OCI-LY1 (cell line): ENCODE data around the gene SLTM.
"Not testable (repeated sequence)": the region's sequence is repeated elsewhere in the genome, so short reads cannot be mapped to it uniquely, and the experiment has no call there.

Experiments
- H2AFZ ChIP-seq: fragments of 200-600 bp; sonication (generic), shearing (Covaris generic); 2 replicates; pipeline ENCODE4 v1.6.0; 2014; ENCODE audit warnings: antibody characterized with exemption, mild to moderate bottlenecking, low read length
- H3F3A ChIP-seq: fragments of 200-600 bp; sonication (generic), shearing (Covaris generic); 2 replicates; pipeline ENCODE4 v1.6.0; 2014; ENCODE audit warnings: mild to moderate bottlenecking, antibody characterized with exemption, low read length, moderate library complexity; ENCODE audit not compliant: insufficient read depth
- H3K27ac ChIP-seq: fragments of 200-600 bp; sonication (generic); 2 replicates; pipeline ENCODE4 v1.5.1; 2014; ENCODE audit warnings: low read length, mixed run types, mild to moderate bottlenecking, low read depth; ENCODE audit not compliant: poor library complexity, severe bottlenecking
- H3K27me3 ChIP-seq: fragments of 200-600 bp; sonication (generic); 2 replicates; pipeline ENCODE4 v1.6.0; 2014; ENCODE audit warnings: antibody characterized with exemption, mild to moderate bottlenecking, low read length, moderate library complexity; ENCODE audit not compliant: insufficient read depth
- H3K36me3 ChIP-seq: fragments of 200-600 bp; sonication (generic); 2 replicates; pipeline ENCODE4 v1.6.1; 2014; ENCODE audit warnings: mild to moderate bottlenecking, antibody characterized with exemption, low read length, moderate library complexity, mixed read lengths; ENCODE audit not compliant: insufficient read depth
- H3K4me1 ChIP-seq: fragments of 200-600 bp; sonication (generic); 2 replicates; pipeline ENCODE4 v1.5.1; 2014; ENCODE audit warnings: mild to moderate bottlenecking, low read length, moderate library complexity; ENCODE audit not compliant: insufficient read depth, severe bottlenecking
- H3K4me2 ChIP-seq: fragments of 200-600 bp; sonication (generic), shearing (Covaris generic); 2 replicates; pipeline ENCODE4 v1.6.1; 2014; ENCODE audit warnings: low read length
- H3K4me3 ChIP-seq: fragments of 200-600 bp; sonication (generic); 2 replicates; pipeline ENCODE4 v1.5.1; 2014; ENCODE audit warnings: low read length, low read depth, mild to moderate bottlenecking, mixed read lengths; ENCODE audit not compliant: poor library complexity, severe bottlenecking
- H3K79me2 ChIP-seq: fragments of 200-600 bp; shearing (Covaris generic); 2 replicates; pipeline ENCODE4 v1.6.1; 2016; ENCODE audit warnings: mixed run types, low read length, mixed read lengths; ENCODE audit not compliant: insufficient read depth
- H3K9ac ChIP-seq: fragments of 200-600 bp; sonication (generic), shearing (Covaris generic); 2 replicates; pipeline ENCODE4 v1.6.1; 2014; ENCODE audit warnings: mild to moderate bottlenecking, low read length, mixed read lengths
- H3K9me2 ChIP-seq: fragments of 200-600 bp; sonication (generic), shearing (Covaris generic); 2 replicates; pipeline ENCODE4 v1.6.1; 2014; ENCODE audit warnings: low read depth, mild to moderate bottlenecking, low read length, mixed read lengths
- H3K9me3 ChIP-seq: fragments of 200-600 bp; shearing (Covaris generic); 2 replicates; pipeline ENCODE4 v1.6.1; 2014; ENCODE audit warnings: low read length, mixed read lengths
- H4K20me1 ChIP-seq: fragments of 200-600 bp; sonication (generic), shearing (Covaris generic); 2 replicates; pipeline ENCODE4 v1.6.0; 2016; ENCODE audit warnings: mild to moderate bottlenecking, low read length; ENCODE audit not compliant: insufficient read depth
- CTCF ChIP-seq: fragments of 200-600 bp; sonication (generic), shearing (Covaris generic); IDR thresholded peaks from 2 replicates; pipeline ENCODE4 v1.5.1; 2017; ENCODE audit warnings: mild to moderate bottlenecking, antibody characterized with exemption, low read length, moderate library complexity, mixed read lengths
- EZH2 ChIP-seq: fragments of 200-600 bp; sonication (generic), shearing (Covaris generic); IDR thresholded peaks from 2 replicates; pipeline ENCODE4 v1.8.0; 2017; ENCODE audit warnings: borderline replicate concordance, mixed run types, mild to moderate bottlenecking, antibody characterized with exemption, low read length, moderate library complexity, mixed read lengths

Gene SLTM

GRCh38 chr15:58923696-58924300 is 9.7 kb downstream of the SLTM start:
- Histone ChIP-seq H3K4me2 (no peak overlapping the region), H3K9me3 (no peaks in the 10 kb centered on the region)

GRCh38 chr15:58923284-58923683 is 10.2 kb downstream of the SLTM start:
- H3K9me2 ChIP-seq: no peaks in the 10 kb centered on the region
- H3K79me2 ChIP-seq: peaks cover 80% of the 10 kb centered on the region

More at GRCh38 chr15:58923696-58924300, 9.7 kb downstream of the SLTM start:
- Histone ChIP-seq H3K27me3 (no peaks in the 10 kb centered on the region), H3K36me3 (peaks cover 77% of the 10 kb centered on the region), H3K79me2 (peaks cover 80% of the 10 kb centered on the region), H3K4me3 (no peak overlapping the region), H3F3A (no peaks in the 10 kb centered on the region), H3K9me2 (no peaks in the 10 kb centered on the region), H3K4me1 (peaks cover 13% of the 10 kb centered on the region), H4K20me1 (no peaks in the 10 kb centered on the region), H3K27ac (no peak overlapping the region), H3K9ac (no peak overlapping the region), H2AFZ (no peak overlapping the region)
- TF ChIP-seq EZH2 (no peak), CTCF (no peak)

GRCh38 chr15:58921267-58921790 is 12.2 kb downstream of the SLTM start:
- Histone ChIP-seq H4K20me1 (no peaks in the 10 kb centered on the region), H3K79me2 (peaks cover 88% of the 10 kb centered on the region), H3K27ac (no peak overlapping the region), H3K4me1 (peaks cover 13% of the 10 kb centered on the region), H3K9ac (no peak overlapping the region), H3K36me3 (peaks cover 63% of the 10 kb centered on the region), H3K9me3 (no peaks in the 10 kb centered on the region), H3K27me3 (no peaks in the 10 kb centered on the region), H2AFZ (no peak overlapping the region), H3K4me2 (no peak overlapping the region), H3K9me2 (no peaks in the 10 kb centered on the region), H3F3A (no peaks in the 10 kb centered on the region), H3K4me3 (no peak overlapping the region)
- TF ChIP-seq CTCF: no peak
- no peak for TF ChIP-seq EZH2

More at GRCh38 chr15:58923284-58923683, 10.2 kb downstream of the SLTM start:
- Histone ChIP-seq H2AFZ (no peak overlapping the region), H3K36me3 (peaks cover 72% of the 10 kb centered on the region), H3K4me3 (no peak overlapping the region), H3K4me1 (peaks cover 13% of the 10 kb centered on the region), H3K9ac (no peak overlapping the region), H3K4me2 (no peak overlapping the region), H3K9me3 (no peaks in the 10 kb centered on the region), H3K27ac (no peak overlapping the region), H3F3A (no peaks in the 10 kb centered on the region), H4K20me1 (no peaks in the 10 kb centered on the region), H3K27me3 (no peaks in the 10 kb centered on the region)
- TF ChIP-seq EZH2 (no peak), CTCF (no peak)

GRCh38 chr15:58920447-58920846 is 13.0 kb downstream of the SLTM start:
- H3K9ac ChIP-seq, H3K9me2 ChIP-seq, H3K9me3 ChIP-seq, H4K20me1 ChIP-seq, H3F3A ChIP-seq, H2AFZ ChIP-seq, H3K4me2 ChIP-seq, H3K27me3 ChIP-seq, H3K27ac ChIP-seq, H3K4me3 ChIP-seq: not testable (repeated sequence)
- Histone ChIP-seq H3K36me3 (peaks cover 58% of the 10 kb centered on the region), H3K79me2 (peaks cover 79% of the 10 kb centered on the region), H3K4me1 (peaks cover 13% of the 10 kb centered on the region)
